Measurements from ENCODE around the gene PUM2.

PUM2 gene

GRCh38 chr2:20229322-20230113 is 121.1 kb downstream of the PUM2 start:
- DNase-seq: no peak

- DNase-seq: no peak
Observed at GRCh38 chr2:20227894-20228505, 122.6 kb downstream of the PUM2 start.

- DNase-seq: no peak
Observed at GRCh38 chr2:20226152-20226545, 124.5 kb downstream of the PUM2 start.

- peak; percentile 27 for DNase-seq
Observed at GRCh38 chr2:20225294-20226151, 125.1 kb downstream of the PUM2 start.

- DNase-seq: no peak
Observed at GRCh38 chr2:20224716-20225293, 125.8 kb downstream of the PUM2 start, which contains the start of gene SDC1. Gene SDC1, minus strand, starts transcription at chr2:20225130. Its CDS starts 263 bp downstream, at chr2:20224867.

- no peak for DNase-seq
Observed at GRCh38 chr2:20224164-20224715, 126.4 kb downstream of the PUM2 start.

GRCh38 chr2:20223407-20224163 is 127.1 kb downstream of the PUM2 start:
- DNase-seq: peak; percentile 50

GRCh38 chr2:20222769-20223406 is 127.8 kb downstream of the PUM2 start:
- peak; percentile 50 for DNase-seq

- DNase-seq: no peak
Observed at GRCh38 chr2:20222014-20222768, 128.5 kb downstream of the PUM2 start.

- no peak for DNase-seq
Observed at GRCh38 chr2:20221555-20221973, 129.1 kb downstream of the PUM2 start.

GRCh38 chr2:20220806-20221554 is 129.7 kb downstream of the PUM2 start:
- no peak for DNase-seq

- DNase-seq: no peak
Observed at GRCh38 chr2:20219763-20220380, 130.8 kb downstream of the PUM2 start.

GRCh38 chr2:20218331-20219320 is 132.0 kb downstream of the PUM2 start:
- DNase-seq: no peak

- no peak for DNase-seq
Observed at GRCh38 chr2:20217041-20217970, 133.3 kb downstream of the PUM2 start.

GRCh38 chr2:20216130-20217025 is 134.3 kb downstream of the PUM2 start:
- no peak for DNase-seq
